ENCODE results near the gene SLC38A2.

Gene SLC38A2

DNA sequence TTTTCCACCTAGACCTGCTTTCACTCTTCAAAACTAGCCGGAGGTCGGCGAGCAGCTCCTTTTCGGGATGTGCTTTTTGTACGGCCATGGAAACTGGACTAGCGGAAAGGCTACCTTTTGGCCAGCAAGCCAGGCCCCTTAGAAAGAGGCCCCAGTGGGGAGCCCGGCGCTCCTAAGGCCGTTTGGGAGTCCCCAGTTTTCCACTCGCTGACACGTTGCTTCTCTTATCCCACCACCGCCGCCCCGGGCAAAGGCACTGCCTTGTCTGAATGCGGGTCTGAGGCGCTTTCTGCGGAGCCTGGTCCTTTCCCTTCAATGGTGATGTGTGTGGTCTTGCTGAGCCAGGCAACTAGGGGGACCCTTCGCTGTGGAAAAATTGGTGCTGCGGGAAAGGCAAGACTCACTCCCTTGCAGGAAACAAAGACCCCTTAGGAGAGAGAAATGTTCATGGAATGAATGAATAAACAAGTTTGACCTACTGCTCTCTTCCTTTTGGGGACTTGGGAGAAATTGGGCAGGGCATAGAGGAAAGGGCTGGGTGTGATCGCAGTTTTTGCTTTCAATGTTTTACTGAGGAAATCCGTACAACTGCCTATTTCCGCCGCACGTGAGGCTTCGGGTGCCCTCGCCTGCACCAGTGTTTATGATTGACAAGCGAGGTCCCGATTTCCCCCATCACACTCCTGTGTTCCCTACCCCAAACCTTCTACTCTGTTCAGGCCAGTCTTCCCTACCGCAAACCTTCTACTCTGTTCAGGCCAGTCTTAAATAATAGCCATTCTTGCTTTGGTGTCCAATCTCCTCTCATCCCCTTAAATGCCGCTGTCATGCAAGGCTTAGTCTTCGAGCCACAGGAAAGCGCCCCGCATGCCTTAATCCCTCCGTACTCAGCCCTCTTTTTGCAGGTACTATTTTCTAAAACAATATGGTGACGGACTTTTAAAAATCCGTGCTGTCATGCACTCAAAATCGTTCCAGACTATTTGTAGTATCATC is 1.0 kb upstream of the SLC38A2 start:
- no peak for DNase-seq

DNA sequence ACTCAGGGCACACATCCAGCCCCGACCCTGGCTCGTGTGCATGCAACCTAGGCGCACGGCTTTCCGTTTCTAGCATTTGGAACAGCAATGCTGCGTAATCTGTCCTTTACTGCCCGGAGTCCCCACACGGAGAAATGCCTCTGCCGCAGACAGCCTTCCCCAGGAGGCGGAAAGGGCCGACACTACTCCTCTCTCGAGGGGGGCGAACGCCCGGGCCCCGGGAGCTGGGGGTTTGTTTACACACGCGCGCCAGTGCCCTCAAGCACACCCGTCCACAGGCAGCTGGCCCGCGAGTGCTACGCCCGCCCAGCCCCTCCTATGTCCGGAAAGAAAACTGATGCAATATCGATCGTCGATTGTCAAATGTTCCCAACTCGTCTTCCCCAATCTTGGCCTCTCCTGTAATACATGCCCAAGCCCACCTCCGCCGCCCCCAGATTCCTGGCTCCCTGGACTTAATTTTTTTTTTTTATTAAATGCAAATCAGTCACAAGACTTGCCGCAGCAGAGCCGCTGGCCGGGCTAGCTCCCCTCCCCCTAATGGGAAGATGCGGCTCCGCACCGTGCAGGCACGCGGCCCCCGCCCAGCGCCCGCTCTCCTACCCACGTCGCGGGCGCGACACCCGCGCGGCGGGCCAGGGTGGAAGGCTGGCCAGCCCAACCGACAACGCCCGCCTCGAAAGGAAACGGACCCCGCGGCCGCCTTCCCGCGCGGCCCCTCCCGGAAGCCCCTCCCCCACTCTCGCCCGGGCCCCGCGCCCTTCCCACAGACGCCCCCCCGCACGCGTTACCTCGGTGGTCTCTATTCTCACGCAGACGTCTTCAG is 642 bp downstream of the SLC38A2 start:
- DNase-seq: peak; percentile 57

DNA sequence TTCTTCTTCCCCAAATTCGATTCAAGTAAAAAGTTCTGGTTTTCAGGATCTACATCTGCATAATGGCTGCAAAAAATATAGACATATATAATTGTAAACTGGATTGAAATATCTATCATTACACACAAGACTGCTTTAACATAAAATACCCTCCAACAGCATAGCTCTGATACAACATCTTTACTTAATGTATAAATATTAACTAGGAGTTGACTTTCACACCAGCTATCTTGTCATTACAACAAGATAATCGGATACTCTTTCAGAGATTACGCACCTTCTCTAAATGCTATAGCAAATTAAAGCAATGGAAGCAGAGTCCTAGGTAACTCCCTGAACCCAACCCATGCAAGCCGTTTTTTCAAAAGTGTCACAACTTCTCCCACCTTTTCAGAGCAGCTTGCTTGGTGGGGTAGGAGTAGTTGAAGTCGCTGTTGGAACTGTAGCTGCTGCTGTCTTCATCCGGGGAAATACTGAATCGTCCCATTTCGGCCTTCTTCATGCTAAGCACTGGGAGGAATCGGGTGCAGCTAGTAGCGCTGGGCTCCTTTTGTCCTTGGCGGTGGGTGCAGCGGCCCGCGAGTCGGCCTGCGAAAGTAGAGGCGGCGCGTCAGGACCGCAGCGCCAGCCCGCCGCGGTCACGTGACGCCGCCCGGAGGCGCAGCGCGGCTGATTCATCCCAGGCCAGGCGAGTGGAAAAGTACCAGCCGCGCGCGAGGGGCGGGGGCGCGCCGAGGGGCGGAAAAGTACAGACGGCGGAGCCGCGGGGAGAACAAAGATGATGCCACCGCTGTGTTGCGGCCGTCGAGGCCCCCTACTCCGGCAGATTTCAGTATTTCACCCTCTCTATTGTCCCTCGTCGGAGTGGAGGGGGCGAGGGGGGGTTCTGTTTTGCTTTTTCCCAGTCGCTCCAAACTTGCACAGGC is 1.5 kb downstream of the SLC38A2 start:
- DNase-seq: peak; percentile 65

DNA sequence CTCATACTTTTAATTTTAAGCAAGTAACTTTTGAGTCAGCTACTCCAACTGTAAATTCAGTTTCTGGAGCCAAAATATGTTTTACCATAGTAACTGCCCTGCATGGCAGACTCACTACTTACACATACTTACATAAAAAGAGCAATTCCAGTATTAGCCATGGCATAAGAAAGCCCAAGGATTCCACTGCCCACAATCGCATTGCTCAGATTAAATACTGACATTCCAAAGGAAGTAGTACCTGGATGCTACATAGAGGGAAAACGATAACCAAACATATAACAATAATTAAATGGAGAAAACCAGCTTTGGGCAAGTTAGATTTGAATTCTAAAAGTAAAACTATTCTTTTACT is 2.2 kb downstream of the SLC38A2 start:
- DNase-seq: no peak

DNA sequence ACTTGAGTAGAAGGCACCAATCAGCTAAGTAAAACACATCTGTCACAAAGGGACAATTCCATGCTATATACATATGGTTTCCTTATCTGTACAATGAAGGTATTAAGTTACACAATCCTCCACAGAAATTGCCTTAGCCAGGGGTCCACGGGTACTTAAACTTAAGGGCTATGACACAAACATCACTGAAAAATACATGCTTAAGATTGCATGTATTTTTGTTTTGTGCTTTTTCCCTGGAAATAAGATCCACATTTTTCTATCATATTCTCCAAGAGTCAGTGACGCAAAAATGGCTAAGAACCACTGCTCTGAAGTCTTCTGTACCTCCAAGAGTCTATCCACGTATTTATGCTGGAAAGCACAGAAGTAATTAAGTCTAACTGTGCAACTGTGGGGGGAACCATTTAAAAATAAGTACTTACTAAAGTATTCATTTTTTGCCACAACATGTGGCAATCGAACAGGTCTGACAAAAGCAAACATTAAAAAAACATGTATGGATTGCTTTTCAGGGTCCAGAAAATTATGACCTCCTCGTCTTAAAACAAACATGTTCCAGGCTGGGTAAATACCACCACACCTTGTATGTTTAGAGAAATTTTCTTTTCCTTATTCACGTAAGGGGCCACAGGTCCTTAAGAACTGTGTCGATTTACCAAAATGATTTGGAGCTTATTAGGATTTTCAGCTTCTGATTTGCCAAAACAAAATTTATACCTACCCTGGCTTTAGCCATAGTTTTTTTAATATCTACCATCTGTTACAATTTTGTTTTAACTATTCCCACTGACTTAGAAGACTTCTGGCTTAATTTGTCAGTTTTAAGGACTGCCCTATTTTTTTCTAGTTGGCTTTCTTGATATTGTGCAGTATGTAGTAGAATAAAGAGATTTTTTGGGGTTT is 2.8 kb downstream of the SLC38A2 start:
- DNase-seq: no peak

DNA sequence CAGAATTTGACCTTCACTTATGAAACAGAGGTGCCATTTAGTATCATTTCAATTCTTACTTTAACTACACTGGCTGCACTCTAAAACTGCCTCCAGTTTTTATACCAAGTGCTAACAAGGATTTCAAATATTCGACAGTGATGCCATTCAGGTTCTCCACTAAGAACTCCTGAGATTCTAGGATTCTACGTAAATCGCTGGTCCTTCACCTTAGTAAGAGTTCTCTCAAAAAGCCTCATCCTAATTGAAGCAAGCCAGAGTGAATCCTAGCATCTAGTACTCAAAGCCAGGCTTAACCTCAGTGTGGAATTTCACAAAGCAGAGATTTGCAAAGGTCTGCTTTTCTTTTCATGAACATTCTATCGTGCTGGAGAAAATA is 3.5 kb downstream of the SLC38A2 start:
- no peak for DNase-seq

DNA sequence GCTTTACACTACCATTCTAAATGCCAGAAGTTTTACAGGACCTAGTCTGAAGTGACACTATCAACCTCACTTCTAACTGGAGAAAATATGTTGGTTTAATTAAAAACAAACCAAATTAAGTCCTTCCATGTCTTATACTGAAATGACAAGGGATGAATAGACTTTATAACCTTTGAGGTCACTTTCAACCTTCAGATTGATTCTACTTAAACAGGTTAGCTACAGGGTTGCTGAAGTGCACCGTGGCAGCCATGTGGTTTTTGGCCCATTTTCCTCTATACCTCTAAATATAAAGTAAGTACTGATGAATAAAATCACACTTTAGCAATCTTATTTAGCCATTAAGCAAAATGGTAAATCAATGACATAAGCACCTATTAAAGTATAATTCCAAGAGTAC is 3.9 kb downstream of the SLC38A2 start:
- no peak for DNase-seq

DNA sequence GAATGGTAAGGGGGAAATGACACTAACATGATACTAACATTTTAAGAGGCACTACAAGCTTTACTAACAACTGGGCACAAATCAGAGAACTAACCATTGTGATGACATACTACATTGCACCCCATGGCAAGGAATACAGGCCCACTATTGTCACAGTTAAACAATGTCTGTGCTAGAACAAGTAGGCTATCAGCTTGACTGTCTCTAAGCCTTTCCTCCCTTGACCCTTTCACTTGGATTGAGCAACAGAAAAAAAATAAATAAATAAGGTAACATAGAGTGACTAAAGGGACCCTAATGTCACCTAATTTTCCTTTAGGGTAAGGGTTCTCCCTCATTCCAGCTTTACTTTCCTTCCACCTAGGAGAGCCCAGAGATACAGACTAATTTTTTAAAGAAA is 4.4 kb downstream of the SLC38A2 start:
- DNase-seq: no peak

DNA sequence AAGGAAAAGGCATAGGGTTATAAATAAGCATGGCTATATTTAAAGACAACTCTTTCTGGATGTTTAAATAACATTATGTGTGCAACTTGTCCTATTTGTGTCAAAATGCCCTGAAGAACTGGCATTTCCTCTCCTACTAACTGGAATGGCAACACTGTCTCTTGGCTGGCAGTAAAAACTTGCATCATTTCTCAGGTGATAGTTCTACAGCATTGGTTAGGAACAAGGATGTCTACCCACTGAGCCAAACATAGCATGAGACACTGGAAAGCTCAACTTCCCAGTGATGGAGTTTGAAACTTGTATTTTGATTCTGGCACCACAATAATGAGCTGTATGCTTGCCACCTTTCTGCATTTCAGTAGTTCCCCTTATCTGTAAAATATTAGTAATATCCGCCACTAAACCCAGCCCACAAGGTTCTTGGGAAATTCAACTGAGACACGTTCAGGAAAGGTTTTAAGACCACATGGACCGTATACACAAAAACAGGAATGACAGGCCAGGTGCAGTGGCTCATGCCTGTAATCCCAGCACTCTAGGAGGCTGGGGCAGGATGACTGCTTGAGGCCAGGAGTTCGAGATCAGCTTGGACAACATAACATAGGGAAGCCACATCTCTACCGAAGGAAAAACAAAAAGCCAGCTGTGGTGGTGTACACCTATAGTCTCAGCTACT is 5.1 kb downstream of the SLC38A2 start:
- no peak for DNase-seq

DNA sequence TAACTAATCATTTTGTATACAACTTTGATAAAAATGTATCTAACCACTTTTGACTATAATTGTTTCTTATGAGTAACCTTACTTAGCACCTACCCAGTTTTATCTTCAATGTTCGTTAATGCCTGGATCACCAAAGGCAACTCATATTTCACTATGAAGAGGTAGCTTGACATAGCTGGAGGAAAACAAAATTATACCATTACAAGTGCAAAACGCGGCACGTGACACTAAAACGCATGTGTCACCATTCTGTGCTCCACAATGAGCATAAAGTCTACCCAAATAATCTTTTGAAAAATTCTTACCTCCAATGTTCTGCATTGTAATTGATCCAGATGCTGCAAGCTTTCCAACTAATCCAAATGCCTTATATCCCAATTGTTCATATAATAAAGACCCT is 5.8 kb downstream of the SLC38A2 start:
- no peak for DNase-seq

DNA sequence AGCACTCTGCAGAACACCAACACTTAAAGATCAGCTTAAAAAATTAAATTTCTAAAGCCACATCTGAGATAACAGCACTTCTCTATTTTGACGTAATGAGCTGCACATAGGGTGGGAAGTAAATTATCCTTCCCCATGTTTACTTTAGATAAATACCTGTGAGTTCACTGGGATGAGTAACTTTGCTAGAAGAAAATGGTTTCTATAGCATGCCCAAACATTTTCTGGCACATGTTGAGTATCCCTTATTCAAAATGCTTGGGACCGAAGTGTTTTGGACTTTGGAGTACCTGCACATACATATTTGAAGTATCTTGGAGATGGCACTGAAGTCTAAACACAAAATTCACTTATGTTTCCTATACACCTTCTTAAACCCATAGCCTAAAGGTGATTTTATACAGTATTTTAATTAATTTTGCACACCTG is 6.6 kb downstream of the SLC38A2 start:
- no peak for DNase-seq

DNA sequence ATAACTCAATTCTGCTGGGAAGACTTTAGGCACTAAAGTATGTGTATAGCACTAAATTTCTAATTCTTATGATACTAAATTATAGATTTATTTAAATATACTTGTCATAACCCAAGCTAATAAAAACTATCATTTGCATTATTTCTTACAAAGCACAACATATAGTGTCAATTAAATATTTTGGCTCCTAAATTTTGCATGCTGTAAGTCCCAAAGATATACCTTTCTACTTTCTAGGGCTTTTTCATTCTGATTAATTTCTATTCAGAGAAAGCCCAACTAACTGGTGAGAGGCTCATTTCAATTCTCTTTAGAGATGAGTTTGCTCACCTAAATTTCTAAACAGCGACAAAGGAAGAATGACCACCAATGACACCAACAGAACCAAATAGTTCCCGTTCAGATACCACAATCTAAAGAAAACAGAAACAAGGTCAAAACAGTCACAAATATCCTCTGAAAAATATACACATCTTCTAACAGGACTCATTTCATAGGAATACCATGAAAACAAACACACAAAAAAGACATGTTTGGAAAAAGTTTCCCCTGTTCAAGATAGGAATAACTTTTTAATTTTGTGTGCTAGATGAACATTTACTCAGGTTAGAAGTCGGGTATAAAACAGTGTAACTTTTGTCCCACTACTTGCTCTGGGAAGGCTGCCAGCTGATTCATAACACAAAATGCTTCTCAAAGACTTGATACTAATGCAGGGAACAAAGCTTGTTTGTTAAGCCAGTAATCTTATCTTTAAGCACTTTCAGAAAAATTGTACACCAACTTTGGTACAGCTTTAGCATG is 7.6 kb downstream of the SLC38A2 start:
- no peak for DNase-seq

DNA sequence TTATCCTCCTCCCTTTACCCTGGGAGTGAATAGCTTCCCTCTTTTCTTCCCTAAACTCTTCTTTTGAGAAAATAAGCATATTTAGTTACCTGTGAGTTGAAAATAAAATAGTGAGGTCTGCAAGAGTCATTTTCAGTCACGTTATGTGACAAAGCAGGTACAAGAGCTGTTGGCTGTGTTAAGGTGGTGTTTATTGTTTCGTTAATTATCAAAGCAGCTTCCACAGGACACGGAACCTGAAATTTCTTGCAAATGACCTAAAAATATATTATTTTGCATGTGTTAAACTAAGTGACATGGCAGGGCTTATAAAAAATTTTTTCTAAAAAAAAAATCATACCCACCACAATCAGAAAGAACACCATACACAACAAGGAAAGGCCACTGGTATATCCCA is 8.3 kb downstream of the SLC38A2 start:
- DNase-seq: no peak

DNA sequence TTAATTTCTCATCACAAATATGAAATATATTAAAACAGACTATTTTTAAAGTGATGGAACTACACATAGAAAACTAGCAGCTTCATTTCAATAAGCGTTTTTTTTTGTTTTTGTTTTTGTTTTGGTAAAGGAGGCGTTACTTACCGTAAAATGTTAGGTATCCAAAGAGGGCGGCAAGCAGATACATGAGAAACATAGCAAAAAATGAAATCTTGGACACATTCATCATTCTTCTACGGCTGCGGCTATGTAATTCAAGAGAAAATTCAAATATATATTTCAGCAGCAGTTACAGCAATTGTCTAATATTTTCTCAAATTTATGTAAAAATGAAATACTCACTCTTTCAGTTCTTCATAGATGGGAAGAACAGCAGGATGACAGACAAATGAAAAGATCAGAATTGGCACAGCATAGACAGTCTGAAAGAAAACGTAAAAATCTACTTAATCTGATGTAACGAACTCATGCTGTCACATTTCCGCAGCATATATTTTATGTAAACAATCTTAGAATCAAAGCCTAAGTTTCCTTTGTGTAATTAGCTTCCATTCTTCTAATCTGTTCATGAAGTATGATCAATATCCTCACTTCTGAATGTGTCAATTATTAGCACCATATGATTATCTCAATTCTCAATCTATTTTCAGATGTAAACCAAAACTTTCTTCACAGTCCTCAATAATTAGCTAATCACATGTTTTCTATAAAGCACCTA is 8.8 kb downstream of the SLC38A2 start:
- no peak for DNase-seq

DNA sequence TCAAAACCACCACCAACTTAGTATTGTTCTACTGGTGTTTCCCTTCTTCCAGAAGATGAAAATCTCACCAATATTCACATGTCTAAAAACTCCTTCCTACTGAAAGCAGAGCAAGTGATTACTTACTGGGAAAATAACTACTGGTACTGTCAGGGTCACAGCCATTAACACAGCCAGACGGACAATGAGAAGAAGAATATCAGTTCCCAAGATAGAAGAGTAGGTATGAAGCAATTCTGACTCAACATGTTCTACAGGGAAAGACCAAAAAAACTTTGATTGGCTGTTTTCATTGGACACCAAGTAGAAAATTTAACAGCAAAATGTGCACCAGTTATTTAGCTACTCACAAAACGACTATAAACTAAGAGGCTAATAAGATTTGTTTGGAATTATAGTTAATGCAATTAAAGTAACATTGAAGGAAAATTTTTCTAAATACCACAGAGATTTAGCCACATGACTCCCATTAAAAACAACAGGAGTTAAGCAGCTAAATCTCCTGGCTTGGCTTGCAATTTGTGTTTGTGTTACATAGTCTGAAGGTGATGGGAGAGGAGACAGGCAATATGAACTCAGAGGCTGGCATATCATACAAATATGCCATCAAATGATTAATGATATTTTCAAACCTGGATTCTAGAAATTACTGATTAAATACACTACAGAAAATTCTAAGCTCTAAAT is 9.5 kb downstream of the SLC38A2 start:
- DNase-seq: no peak

DNA sequence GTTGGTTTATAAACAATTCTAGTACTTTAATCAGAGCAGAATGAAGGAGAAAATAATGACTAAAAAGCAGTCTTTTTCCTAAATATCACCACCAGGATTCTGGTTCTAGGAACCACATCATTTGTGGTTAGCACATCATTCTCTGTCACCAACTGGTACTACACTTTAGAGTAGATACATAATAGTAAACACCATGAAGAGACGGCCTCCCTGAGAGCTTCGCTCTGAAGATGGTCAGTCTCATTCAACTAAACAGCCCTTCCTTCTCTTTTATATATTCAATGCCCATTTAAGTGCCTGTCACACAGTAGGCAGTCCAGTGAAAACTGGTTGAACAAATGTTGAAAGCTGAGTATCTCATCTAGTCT is 10.9 kb downstream of the SLC38A2 start:
- no peak for DNase-seq

DNA sequence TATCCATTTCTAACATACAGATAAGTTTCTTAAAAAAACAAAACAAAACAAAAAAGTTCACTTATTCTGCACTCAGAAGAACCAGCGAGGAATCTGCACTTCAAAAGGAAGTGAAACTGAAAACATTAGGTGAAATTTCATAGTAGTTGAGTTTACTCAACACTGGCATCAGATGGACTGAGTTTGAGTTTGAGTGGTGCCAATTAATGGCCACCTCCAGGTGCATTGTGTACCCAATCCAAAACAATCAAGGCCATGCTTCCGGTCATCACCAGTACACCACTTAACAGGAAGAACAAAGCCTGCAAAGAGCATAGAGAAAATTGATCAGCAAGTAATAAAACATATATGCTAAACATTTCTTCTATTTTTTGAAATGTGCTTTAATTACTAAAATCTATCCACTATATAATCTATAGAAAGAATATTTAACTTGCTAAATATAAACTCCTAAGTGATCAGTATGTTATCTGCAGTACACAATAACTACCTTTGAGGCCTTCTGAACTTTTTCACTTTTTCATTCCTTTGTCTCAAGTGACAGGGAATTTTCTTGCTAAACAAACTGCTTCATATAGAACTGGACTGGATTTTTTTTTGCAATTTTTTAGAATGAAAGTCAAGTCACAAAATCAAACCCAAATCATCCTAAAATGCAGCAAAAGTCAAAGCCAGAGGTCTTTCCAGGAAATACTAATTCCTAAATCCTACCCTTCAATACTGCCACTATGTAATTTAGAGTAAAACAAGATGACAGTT is 11.5 kb downstream of the SLC38A2 start:
- no peak for DNase-seq

DNA sequence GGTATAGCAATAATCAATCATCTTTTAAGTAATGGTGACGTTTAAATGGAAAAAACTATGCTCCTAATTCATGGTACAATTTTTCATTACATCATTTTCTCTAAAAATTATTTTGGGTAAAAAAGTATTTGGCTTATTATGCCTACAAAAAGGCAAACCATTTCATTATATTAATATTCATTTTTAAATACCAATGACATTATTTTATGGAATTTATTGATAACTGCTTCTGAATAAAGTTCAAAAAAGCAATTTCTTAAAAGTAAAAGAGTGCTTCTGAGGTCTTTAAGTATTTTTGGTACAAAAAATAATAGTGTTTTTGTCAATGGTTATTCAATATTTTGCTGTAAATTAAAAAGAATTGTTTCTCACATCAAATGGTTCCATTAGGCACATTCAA is 12.2 kb downstream of the SLC38A2 start:
- DNase-seq: no peak
